ENCODE results near the gene DGKZ.

DNA sequence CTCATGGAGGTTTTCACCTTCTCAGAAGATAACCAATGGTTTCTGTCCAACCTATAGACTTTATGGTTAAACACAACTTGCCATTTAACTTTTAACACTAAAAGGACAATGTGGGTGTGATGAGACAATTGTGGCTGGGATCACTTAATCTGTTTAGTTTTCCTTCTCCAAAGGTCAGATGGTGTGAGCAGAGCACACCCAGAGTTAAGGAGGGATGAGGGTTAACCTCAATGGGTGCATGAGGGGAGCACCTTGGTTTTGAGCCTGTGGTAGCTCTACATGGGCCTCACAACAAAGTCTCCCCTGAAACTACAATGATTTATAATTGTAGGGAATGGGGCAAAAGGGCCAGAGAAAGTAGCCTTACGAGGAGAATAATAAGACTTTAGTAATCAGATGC is 73.2 kb downstream of the DGKZ start:
- TF ChIP-seq POLR2A (IDR thresholded peaks at IDR 0.05) = no peak
- TF ChIP-seq, protein P1, sequence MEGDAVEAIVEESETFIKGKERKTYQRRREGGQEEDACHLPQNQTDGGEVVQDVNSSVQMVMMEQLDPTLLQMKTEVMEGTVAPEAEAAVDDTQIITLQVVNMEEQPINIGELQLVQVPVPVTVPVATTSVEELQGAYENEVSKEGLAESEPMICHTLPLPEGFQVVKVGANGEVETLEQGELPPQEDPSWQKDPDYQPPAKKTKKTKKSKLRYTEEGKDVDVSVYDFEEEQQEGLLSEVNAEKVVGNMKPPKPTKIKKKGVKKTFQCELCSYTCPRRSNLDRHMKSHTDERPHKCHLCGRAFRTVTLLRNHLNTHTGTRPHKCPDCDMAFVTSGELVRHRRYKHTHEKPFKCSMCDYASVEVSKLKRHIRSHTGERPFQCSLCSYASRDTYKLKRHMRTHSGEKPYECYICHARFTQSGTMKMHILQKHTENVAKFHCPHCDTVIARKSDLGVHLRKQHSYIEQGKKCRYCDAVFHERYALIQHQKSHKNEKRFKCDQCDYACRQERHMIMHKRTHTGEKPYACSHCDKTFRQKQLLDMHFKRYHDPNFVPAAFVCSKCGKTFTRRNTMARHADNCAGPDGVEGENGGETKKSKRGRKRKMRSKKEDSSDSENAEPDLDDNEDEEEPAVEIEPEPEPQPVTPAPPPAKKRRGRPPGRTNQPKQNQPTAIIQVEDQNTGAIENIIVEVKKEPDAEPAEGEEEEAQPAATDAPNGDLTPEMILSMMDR (IDR thresholded peaks at IDR 0.05) = no peak

Measured in Peyer's patch (tissue), 4 donors.